IPS-15b (cell line): ENCODE measurements around the gene ZNFX1.
A peak's percentile ranks its signal among the peaks of the same experiment; 100 is the strongest.

Experiments used
- H3K27me3 ChIP-seq: one replicate; pipeline ENCODE4 v1.6.1; 2013; ENCODE audit warnings: low read length; ENCODE audit not compliant: control insufficient read depth, insufficient read depth
- H3K36me3 ChIP-seq: one replicate; pipeline ENCODE4 v1.6.1; 2013; ENCODE audit warnings: low read length; ENCODE audit not compliant: control insufficient read depth, insufficient read depth
- H3K4me1 ChIP-seq: one replicate; pipeline ENCODE4 v1.6.1; 2013; ENCODE audit warnings: mild to moderate bottlenecking, low read length; ENCODE audit not compliant: control insufficient read depth, insufficient read depth
- H3K4me3 ChIP-seq: one replicate; pipeline ENCODE4 v1.5.1; 2013; ENCODE audit warnings: low read depth, low read length
- H3K9ac ChIP-seq: one replicate; pipeline ENCODE4 v1.6.1; 2013; ENCODE audit warnings: low read depth, mild to moderate bottlenecking, low read length
- H3K9me3 ChIP-seq: one replicate; pipeline ENCODE4 v1.6.1; 2013; ENCODE audit warnings: mild to moderate bottlenecking, low read length; ENCODE audit not compliant: control insufficient read depth, insufficient read depth

Gene ZNFX1

DNA sequence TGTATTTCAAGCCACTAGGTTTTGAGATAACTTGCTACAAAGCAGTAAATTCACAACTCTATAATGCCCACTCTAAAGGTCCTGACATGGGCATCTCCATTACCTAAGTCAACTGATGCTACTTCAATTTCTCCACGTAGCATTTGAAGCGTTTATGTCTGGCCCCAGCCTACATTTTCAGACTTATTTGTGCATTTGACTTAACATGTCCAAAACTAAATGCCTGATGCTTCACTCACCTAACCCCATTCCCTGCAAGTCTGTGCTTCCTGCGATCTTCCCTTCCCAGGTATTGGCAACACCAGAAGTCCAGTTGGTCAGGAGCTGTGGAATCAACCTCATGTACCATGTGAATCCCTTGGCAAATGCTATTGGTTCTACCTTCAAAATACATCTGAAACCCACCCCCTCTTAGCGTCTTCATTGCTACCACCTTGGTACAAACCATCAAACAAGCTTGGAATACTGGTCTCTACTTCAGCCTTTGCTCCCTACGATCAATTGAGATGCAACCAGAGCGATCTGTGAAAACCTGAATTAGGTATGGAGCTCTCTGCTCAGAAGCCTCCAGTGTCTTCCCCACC lies 12.8 kb upstream of the ZNFX1 start:
- H3K36me3 ChIP-seq: peaks cover 36% of the 10 kb centered on the region
- H3K9me3 ChIP-seq: no peaks in the 10 kb centered on the region

DNA sequence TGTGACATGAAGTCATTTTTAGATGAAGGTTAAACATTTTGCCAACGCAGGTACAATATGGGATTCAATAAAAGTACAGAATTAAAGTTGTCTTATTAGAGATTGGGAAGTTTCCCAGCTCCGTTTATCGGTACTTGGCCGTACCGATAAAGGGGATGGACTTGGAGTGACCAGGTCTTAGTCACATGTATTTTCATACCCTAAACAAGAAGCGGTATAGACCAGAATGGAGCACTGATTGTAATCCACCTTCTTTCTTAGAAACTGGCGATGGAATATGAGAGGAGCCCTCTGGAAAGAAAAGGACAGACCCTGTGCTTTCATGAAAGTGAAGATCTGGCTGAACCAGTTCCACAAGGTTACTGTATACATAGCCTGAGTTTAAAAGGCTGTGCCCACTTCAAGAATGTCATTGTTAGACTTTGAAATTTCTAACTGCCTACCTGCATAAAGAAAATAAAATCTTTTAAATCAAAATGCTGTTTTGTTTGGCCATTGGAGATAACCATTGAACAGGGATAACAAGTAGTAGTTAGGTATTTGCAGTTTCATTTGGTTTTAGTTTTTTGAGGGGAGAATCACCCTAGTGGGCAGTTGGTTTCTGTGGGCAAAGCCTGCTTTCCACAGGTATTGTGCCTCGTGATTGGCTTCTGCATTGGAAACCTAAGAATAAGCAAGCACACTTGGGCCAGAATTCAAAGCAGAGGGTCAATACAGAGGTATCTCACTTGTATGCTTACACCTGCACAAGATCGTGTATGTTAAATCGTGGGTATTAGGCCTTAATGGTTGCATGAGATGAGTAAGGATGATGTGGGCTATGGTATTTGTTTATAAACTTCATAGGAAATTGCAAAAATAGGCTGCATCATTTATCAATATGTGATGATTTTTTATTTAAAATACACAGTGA lies 11.2 kb upstream of the ZNFX1 start:
- peaks cover 47% of the 10 kb centered on the region for H3K36me3 ChIP-seq
- no peaks in the 10 kb centered on the region for H3K9me3 ChIP-seq
- H3K27me3 ChIP-seq: no peaks in the 10 kb centered on the region
- H3K9ac ChIP-seq: no peak overlapping the region
- H3K4me3 ChIP-seq: no peak overlapping the region
- H3K4me1 ChIP-seq: peaks cover 8% of the 10 kb centered on the region

More for the DNA sequence above, 12.8 kb upstream of the ZNFX1 start:
- Histone ChIP-seq H3K9ac (no peak overlapping the region), H3K4me1 (peaks cover 10% of the 10 kb centered on the region), H3K27me3 (no peaks in the 10 kb centered on the region), H3K4me3 (no peak overlapping the region)

DNA sequence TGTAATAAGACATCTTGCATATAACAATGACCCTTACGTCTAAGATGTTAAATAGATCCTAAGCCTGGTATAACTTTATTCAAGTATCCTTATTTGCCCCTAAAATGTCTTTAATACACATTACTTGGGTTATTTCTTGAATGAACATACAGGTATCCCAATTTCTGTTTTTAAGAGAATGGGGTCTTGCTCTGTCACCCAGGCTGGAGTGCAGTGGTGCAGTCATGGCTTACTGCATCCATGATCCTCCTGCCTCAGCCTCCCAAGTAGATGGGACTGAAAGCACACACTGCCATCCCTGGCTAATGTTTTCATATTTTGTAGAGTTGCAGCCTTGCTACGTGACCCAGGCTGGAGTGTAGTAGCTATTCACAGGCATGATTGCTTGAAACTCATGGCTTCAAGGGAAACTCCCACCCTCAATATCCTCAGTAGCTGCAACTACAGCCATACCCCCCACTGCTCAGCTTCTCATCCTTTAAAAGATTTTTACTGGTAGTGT lies 10.4 kb upstream of the ZNFX1 start:
- Histone ChIP-seq H3K4me3 (no peak overlapping the region), H3K9me3 (no peaks in the 10 kb centered on the region), H3K27me3 (no peaks in the 10 kb centered on the region), H3K9ac (no peak overlapping the region), H3K36me3 (peaks cover 54% of the 10 kb centered on the region), H3K4me1 (peaks cover 12% of the 10 kb centered on the region)

DNA sequence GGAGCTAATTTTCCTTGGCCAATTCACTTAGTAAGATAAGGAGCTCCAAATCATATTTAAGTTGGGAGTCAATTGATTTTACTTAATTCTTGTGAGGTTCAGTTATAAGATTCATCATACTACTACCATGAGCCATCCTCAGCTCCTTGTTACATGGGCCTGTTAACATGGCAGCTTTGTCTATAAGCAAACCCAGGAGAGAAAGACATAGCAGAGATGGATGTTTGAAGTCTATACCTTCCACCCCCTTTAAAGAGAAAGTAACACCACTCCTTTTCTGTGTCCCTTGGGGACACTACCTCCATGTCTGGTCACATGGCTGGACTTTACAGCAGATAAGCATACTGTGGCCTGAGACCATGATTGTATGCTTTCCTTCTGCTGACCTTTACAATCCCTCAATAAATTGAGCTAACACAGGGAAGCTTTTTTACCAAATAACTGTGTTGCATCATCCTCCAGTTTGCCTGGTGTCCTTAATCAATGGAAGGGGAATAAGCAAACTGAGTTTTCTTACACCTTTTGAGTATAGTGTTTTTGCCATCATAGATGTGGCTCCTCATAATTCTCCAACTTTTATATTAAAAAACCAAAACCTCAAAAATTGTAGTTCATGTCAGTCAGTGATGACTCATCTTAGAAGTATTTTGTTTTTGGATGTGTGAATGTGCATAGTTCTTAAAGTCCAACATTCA lies 9.8 kb upstream of the ZNFX1 start:
- H3K4me3 ChIP-seq: no peak overlapping the region
- H3K27me3 ChIP-seq: no peaks in the 10 kb centered on the region
- peaks cover 12% of the 10 kb centered on the region for H3K4me1 ChIP-seq
- peaks cover 60% of the 10 kb centered on the region for H3K36me3 ChIP-seq
- H3K9ac ChIP-seq: no peak overlapping the region
- no peaks in the 10 kb centered on the region for H3K9me3 ChIP-seq

DNA sequence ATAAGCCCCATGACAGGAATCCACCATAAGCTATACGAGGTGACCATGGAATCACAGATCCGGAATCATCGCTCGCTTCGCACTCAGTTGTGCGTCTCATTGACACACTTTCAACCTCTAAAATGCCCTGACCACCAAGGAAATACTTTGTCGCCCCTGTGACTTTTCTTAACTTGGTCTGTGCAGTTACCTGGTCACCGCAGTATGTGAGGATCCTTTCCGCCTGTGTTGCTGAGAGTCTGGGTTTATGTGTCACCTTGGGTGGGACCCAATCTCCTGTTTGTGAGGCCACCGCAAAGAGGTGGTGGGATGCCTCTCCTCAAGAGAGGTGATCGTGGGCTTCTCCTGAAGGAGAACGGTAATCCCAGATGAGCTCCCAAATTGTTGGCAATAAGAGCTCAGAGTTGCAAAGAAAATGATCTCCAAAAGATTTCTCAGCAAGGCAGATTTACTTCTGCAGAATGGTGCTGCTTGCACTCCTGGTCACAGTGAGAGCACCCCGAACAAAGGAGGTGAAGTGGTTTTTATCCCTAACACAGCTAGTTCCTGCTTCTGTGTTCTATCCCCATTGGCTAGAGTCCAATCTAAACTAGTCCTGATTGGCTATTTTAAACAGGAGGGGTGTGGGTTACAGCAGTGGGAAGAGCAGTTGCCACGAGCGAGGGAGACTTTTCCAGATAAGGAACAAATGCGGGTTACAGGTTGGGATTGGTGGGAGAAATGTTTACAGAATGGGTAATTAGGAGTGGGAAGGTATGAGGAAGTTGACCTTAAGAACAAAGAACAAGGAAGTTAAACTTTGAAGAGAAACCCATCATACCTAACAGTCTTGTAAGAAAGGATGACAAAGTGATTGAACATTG lies 9.1 kb upstream of the ZNFX1 start:
- Histone ChIP-seq H3K36me3 (peaks cover 68% of the 10 kb centered on the region), H3K4me3 (peak overlapping the region; percentile 32), H3K9me3 (no peaks in the 10 kb centered on the region), H3K27me3 (no peaks in the 10 kb centered on the region), H3K9ac (no peak overlapping the region), H3K4me1 (peaks cover 15% of the 10 kb centered on the region)

DNA sequence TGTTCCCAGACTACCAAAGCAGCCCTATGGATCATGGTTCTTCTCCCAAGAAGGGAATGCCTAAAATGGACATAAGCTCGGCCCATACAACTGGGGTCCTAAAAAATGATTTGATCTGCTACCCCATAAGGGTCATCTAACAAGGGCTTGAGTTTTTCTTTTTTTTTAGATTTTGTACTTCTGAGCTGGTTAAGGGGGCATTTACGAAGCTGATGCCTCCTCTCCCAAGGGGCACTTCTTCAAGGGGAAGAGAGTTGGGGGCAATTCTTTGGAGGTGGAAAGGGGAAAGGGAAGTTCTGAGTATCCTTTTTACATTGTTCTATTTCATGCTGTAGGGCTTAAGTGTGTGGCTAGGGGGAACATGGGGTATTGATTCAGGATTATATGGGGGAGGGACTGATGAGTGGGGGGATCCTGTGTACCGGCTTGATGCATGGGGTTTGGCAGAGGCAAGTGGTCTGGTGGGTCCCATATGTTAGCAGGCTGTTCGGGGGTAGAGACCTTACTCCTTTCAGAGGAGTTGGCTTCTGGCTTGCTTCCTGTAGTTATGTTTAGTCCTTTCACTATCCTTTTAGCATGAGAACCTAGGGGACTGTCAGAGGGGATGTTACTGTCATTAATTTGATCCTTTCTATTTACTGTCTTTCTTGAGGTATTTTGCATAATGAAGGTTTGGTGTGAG lies 8.1 kb upstream of the ZNFX1 start:
- peaks cover 15% of the 10 kb centered on the region for H3K4me1 ChIP-seq
- H3K9me3 ChIP-seq: no peaks in the 10 kb centered on the region
- no peaks in the 10 kb centered on the region for H3K27me3 ChIP-seq
- H3K4me3 ChIP-seq: peak overlapping the region; percentile 32
- peaks cover 78% of the 10 kb centered on the region for H3K36me3 ChIP-seq
- peak overlapping the region; percentile 6 for H3K9ac ChIP-seq

DNA sequence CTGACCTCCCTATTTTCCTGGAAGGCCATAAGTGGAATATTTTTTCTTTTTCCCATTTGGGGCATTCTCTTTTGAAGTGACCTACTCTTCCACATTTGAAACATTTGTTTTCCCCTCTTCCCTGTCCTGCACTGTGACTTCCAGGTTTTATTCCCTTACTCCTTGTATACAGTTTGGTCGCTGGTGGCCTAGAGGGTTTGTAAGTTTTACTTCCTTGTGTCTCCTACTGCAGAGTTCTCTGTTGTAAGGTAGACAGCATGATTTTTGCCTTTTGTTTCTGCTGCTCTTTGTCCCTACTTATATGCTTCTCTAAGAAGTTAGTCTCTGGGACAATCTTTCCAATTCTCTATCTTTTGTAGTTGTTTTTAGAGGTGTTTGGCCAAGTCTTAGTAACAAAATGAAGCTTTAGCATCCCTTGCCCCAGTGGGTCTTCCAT lies 7.4 kb upstream of the ZNFX1 start:
- Histone ChIP-seq H3K9me3 (no peaks in the 10 kb centered on the region), H3K9ac (no peak overlapping the region), H3K4me3 (peak overlapping the region; percentile 32), H3K36me3 (peaks cover 85% of the 10 kb centered on the region), H3K4me1 (peaks cover 15% of the 10 kb centered on the region), H3K27me3 (no peaks in the 10 kb centered on the region)

DNA sequence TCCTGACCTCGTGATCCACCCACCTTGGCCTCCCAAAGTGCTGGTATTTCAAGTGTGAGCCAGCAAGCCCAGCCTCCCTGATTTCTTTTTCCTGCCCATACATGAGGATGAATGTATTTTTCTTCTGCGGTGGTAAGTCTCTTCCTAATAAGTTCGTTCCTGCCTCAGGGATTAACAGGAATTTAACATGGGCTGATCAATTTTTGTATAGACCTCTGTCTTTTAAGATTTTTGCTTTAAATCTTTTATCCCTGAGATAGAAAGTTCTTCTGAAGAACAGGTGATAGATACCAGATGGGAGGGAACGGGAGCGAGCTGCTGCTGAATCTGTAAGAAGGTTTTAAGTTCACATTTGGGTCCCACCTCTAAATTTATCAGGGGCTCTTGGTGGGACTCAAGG lies 7.0 kb upstream of the ZNFX1 start:
- Histone ChIP-seq H3K4me1 (peaks cover 15% of the 10 kb centered on the region), H3K27me3 (no peaks in the 10 kb centered on the region), H3K4me3 (peak overlapping the region; percentile 32), H3K36me3 (peaks cover 89% of the 10 kb centered on the region), H3K9me3 (no peaks in the 10 kb centered on the region), H3K9ac (no peak overlapping the region)

DNA sequence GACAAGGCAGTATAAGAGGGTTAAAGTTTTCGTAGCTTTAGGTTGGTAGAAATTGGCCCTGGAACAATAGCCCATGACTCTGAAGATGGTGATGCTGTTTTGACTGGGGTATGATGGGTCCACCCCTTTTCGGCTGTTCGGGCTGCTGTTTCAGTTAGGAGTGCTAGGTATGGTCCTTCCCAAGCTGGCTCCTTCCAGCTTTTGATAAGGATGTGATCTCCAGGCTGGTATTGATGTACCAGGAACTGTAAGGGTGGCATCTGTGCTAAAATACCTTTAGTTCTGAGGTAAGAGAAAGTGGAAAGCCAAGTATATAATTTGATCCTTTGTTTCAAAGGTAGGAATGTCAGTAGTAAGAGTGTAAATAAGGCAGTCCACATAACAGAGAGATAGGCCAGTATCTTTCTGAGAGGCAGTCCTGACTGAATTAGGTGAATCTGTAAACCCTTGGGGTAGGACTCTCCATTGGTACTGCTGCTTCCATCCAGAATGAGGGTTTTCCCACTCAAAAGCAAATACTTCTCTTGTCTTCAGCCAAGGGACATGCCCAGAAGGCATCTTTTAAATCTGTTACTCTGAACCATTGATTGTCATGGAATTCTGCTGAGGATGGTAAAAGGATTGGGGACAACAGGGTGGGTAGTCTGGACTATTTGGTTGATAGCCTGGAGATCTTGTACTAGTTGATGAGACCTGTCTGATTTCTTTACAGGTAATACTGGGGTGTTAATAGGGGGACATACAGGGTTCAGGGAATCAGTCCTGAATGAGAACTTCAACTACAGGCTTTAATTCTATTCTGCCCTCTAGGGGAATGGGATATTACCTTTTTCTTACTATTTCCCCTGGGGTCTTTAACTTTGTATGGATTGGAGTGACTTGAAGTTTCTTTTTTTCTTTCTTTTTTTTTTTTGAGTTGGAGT lies 6.1 kb upstream of the ZNFX1 start:
- Histone ChIP-seq H3K36me3 (peaks cover 92% of the 10 kb centered on the region), H3K4me3 (peak overlapping the region; percentile 91), H3K9me3 (no peaks in the 10 kb centered on the region), H3K27me3 (no peaks in the 10 kb centered on the region), H3K4me1 (peaks cover 15% of the 10 kb centered on the region), H3K9ac (peak overlapping the region; percentile 100)

DNA sequence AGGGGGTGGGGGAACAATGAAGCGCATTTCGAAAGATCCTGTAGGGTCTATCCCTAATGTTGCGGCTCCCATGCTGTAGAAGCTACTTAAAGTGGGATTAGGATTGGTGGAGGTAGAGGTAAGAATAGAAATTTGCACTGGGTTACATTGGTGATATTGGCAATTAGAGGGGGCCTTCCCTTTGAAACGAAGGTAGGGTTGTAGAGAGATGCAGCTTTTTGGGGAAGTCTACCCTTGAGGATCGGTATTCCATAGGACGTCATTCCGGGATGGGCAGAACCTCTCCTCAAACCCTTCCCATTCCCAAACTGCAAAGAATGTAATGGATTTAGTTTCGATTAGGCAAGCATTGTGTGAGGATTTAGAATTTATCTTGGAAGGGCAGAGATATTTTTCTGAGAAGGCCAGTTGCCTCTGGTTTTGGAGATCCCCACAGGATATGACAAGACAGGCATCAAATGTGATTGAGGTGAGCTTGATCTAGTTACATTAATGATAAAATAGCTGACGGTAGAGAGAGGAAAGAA lies 5.4 kb upstream of the ZNFX1 start:
- H3K4me1 ChIP-seq: peaks cover 15% of the 10 kb centered on the region
- H3K9ac ChIP-seq: peak overlapping the region; percentile 100
- H3K4me3 ChIP-seq: peak overlapping the region; percentile 91
- H3K27me3 ChIP-seq: no peaks in the 10 kb centered on the region
- H3K36me3 ChIP-seq: peaks cover 89% of the 10 kb centered on the region
- no peaks in the 10 kb centered on the region for H3K9me3 ChIP-seq
